ENCODE data around the gene RGS4.

Gene RGS4

DNA sequence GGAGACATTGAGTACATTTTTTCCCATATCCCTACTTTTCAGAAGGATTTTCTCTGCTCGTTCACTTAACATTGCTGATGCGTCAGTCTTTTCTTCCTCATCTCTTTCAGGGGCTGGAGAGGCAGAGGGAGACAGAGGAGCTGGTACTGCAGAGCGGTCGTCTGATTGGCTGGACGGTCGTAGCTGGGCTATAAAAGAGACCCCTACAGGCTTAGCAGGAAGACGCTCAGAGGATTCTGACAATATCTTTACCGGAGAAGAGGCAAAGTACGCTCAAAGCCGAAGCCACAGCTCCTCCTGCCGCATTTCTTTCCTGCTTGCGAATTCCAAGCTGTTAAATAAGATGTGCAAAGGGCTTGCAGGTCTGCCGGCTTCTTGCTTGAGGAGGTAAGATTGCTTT, at the start of gene RGS4:
TSS of gene RGS4 (plus strand) at position 220 of the 400 bp plus-strand sequence. CDS start at position 344, 124 bp downstream.
- DNase-seq (ENCODE audit: low spot score in 2 of 2) (no peak), ATAC-seq (no peak)
- Mint-ChIP-seq H3K27ac (no peak within 1 kb of the TSS), H3K4me3 (no peak within 1 kb of the TSS), H3K4me1 (no peaks in the 10 kb centered on the region), H3K9me3 (no peaks in the 10 kb centered on the region), H3K36me3 (no peaks in the 10 kb centered on the region)

DNA sequence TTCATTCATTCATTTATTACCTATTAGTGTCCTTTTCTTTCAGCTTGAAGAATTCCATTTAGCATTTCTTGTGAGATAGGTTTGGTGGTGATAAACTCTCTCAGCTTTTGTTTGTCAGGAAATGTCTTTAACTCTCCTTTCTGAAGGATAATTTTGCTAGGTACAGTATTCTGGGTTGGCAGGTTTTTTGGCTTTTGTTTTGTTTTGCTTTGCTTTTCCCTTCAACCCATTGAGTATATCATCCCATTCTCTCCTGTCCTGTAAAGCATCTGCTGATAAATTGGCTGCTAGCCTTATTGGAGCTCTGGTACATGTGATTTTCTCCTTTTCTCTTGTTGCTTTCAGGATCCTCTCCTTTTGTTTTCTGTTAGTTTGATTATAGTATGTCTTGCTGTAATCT, 47.0 kb upstream of the RGS4 start:
- ATAC-seq (no peak), DNase-seq (ENCODE audit: low spot score in 2 of 2) (no peak)
- no peak overlapping the region for H3K27ac Mint-ChIP-seq
- no peaks in the 10 kb centered on the region for H3K36me3 Mint-ChIP-seq
- no peaks in the 10 kb centered on the region for H3K4me1 Mint-ChIP-seq
- peaks cover 17% of the 10 kb centered on the region for H3K9me3 Mint-ChIP-seq
- no peak overlapping the region for H3K4me3 Mint-ChIP-seq

DNA sequence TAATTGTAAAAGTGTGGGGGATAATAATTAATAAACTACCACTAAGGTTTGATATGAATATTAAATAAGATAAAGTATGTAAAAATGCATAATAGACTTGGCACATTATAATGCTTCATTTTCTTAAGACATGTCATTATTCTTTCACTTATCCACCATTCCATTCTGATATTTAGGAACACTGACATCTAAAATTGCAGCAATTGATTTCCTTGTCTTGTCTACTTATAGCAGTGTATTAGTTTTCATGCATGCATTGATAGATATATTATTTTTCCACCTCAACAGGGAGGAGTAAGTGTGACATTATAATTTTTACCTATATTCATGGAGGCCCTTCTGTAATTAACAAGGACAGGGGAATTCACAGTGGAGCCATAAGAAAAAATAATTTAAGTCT, 41.6 kb upstream of the RGS4 start:
- no peaks in the 10 kb centered on the region for H3K36me3 Mint-ChIP-seq
- H3K4me1 Mint-ChIP-seq = no peaks in the 10 kb centered on the region
- no peak overlapping the region for H3K4me3 Mint-ChIP-seq
- no peak overlapping the region for H3K27ac Mint-ChIP-seq
- DNase-seq (ENCODE audit: low spot score in 2 of 2) (no peak), ATAC-seq (no peak)
- H3K9me3 Mint-ChIP-seq = peaks cover 4% of the 10 kb centered on the region

DNA sequence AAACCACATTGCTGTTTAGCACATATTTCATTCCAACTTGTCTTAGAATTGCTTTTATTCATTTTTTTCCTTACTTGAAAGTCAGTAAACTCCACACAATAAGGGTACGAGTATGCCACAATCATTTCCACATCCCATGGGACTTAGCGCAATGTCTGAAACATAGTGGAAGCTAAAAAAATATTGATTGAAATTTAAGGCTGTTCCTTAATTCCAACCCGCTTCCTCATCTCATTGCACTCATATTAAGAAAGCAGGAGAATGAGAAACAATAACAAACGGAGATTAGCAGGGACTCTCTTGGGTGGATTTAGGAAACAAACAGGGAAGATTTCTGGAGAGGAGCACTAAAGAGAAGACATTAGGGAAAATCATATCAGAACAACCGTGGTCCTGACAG, 39.3 kb upstream of the RGS4 start:
- no peak for DNase-seq (ENCODE audit: low spot score in 2 of 2)
- Mint-ChIP-seq H3K9me3 (no peaks in the 10 kb centered on the region), H3K4me3 (no peak overlapping the region), H3K4me1 (no peaks in the 10 kb centered on the region), H3K36me3 (no peaks in the 10 kb centered on the region), H3K27ac (no peak overlapping the region)
- ATAC-seq = no peak

DNA sequence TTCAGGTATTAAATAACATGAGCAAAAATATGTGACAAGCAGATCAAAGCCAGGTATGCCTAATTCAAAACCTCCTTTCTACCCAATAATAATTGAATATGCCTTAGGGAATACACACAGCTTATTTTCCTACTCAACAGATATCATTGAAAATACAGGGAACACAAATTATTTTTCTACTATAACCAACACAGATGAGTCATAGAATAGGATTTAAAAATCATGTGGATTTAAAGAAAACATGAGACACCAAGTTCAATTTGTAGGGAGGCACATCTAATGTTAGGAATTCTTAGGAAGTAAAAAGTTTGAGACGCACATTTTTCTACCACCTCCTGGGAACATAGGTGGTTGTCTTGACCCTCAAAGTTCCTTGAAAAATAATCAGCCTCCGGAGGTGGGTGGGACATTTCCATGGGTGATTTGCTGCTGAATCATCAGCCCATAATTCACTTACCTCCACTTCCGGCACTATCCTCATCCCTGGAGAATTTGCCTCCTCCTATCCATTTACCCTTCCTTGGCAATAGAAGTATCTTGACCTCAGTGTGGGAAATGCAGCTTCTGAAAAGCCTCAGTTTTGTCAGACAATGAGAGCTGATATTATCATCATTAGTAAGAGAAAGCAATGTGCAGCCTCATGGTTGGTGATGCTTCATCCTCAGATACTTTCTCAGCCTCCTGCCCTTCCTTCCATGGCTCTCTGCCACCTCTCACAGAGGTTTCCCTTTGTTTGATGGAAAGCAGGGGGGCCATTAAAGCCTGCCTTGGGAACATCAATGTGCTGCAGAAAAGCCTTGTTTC, 33.5 kb upstream of the RGS4 start:
- no peak for DNase-seq (ENCODE audit: low spot score in 2 of 2)
- H3K4me3 Mint-ChIP-seq = no peak overlapping the region
- H3K9me3 Mint-ChIP-seq = no peaks in the 10 kb centered on the region
- H3K36me3 Mint-ChIP-seq = no peaks in the 10 kb centered on the region
- H3K27ac Mint-ChIP-seq = no peak overlapping the region
- no peaks in the 10 kb centered on the region for H3K4me1 Mint-ChIP-seq
- no peak for ATAC-seq

DNA sequence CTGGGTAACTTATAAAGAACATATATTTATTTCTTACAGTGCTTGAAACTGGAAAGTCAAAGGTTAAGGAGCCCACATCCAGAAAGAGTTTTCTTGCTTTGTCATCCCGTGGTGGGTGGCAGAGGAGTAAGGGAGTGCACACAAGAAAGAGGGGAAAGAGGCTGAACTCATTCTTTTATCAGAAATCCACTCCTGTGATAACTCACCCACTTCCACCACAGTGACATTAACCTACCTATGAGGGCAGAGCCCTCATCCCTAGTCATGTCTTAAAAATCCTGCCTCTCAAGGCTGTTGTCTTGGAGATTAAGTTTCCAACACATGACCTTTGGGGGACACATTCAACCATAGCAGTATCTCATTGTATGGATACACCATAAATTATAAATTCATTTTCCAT, 32.5 kb upstream of the RGS4 start:
- H3K9me3 Mint-ChIP-seq = no peaks in the 10 kb centered on the region
- H3K27ac Mint-ChIP-seq = no peak overlapping the region
- H3K4me1 Mint-ChIP-seq = no peaks in the 10 kb centered on the region
- H3K4me3 Mint-ChIP-seq = no peak overlapping the region
- no peaks in the 10 kb centered on the region for H3K36me3 Mint-ChIP-seq
- no peak for ATAC-seq
- no peak for DNase-seq (ENCODE audit: low spot score in 2 of 2)

DNA sequence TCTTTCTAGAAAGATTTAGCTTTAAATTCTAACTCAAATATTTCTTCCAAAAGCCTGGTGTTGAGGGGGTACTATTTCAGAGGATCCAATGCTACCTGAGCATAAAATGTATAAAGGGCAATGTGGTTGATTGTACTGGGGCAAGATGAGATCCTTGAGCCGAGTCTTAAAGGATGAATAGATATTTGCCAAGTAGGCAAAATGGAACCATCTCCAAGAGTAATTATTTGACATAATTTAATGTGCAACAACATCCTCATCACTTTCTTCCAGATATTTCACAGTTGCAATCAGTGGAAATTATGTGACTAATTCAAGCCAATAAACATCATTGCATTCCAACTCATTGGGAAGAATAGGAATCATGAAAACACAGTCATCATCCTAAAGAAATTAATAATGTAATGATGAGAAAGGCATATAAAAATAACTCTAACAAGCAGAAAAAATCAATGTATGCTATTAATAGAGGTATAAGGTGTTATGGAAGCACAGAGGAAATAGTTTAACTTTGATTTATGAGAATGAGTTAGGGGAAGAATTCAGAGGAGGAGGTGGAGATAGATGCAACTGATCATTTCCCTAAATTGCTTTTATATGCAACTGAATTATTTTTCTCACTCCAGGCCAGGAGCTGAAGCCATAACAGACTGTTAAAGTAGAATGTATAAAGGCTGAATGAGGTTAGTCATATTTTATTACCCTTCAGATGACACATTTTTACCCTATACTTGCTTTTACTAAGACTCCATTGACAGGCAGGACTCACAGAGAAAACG, 30.0 kb upstream of the RGS4 start:
- Mint-ChIP-seq H3K27ac (no peak overlapping the region), H3K9me3 (no peaks in the 10 kb centered on the region), H3K4me1 (no peaks in the 10 kb centered on the region), H3K4me3 (no peak overlapping the region), H3K36me3 (no peaks in the 10 kb centered on the region)
- ATAC-seq (no peak), DNase-seq (ENCODE audit: low spot score in 2 of 2) (no peak)

DNA sequence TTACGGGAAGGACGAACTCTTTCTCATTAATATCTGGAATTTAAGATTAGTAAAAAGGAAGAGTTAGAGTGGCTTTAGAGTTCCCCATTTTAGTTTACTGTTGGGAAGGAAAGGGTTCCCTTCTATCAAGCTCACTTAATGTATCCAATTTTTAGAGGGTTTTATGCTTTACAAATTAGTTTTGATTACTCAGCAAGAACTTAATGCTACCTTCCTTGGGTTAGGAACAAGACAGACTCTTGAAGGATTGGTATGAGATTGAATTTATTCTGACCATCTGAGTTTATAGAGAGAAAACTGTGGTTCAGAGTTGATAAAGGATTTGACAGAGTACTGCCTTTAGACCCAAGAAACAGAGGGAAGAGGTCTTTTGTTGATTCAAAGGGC, 29.5 kb upstream of the RGS4 start:
- Mint-ChIP-seq H3K9me3 (no peaks in the 10 kb centered on the region), H3K4me3 (no peak overlapping the region), H3K27ac (no peak overlapping the region), H3K4me1 (no peaks in the 10 kb centered on the region), H3K36me3 (no peaks in the 10 kb centered on the region)
- ATAC-seq = no peak
- DNase-seq (ENCODE audit: low spot score in 2 of 2) = no peak

DNA sequence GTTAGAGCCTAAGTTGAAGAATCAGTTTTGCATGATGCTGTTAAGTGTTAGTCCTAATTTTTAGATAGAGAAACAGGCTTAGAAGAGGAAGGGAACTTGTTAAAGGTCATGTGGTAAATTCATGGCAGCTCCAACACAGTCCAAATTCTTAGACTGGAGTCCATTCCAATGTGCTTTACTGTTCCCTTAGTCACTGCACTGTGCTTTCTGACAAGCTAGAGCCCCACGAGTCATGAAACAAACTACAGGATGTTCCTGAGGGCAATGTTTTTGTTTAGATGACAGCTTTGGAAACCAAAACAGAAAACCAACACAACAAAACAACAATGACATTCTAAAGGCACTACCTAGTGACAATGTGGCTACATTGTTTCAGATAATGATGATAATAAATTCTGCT, 23.1 kb upstream of the RGS4 start:
- ATAC-seq = no peak
- Mint-ChIP-seq H3K4me3 (no peak overlapping the region), H3K4me1 (no peaks in the 10 kb centered on the region), H3K27ac (no peak overlapping the region), H3K36me3 (no peaks in the 10 kb centered on the region), H3K9me3 (no peaks in the 10 kb centered on the region)
- DNase-seq (ENCODE audit: low spot score in 2 of 2) = no peak

DNA sequence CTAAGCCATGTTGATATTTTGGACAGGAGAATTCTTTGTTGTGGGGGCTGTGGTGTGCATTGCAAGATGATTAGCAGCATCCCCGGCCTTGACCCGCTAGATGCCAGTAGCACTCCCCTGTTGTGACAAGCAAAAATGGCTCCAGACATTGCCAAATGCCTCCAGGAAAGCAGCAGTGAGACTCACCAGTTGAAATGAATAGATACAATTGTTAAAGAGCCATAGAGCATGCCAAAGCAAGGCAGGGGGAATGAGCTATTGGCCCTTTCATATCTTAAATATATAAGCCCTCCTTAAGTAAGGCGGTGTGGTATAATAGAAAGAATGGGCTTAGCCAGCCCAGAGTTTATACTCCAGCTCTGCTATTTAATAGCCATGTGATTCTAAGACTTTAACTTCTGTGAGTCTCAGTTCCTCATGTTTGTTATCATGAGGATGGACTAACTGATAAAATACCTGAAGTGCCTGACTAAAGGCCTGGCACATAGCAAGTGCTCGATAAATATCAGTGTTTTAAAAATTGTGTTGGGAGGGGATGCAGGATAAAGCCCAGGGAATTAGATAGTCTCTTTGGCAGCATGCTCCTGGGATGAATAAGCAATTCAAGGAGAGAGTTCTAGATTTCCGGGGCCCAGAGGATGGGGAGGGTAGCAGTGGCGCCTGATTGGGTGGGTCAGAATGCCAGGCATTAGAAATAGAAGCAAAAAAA, 21.1 kb upstream of the RGS4 start:
- H3K36me3 Mint-ChIP-seq = no peaks in the 10 kb centered on the region
- H3K4me3 Mint-ChIP-seq = no peak overlapping the region
- no peaks in the 10 kb centered on the region for H3K4me1 Mint-ChIP-seq
- no peaks in the 10 kb centered on the region for H3K9me3 Mint-ChIP-seq
- no peak for ATAC-seq
- no peak for DNase-seq (ENCODE audit: low spot score in 2 of 2)
- H3K27ac Mint-ChIP-seq = no peak overlapping the region

DNA sequence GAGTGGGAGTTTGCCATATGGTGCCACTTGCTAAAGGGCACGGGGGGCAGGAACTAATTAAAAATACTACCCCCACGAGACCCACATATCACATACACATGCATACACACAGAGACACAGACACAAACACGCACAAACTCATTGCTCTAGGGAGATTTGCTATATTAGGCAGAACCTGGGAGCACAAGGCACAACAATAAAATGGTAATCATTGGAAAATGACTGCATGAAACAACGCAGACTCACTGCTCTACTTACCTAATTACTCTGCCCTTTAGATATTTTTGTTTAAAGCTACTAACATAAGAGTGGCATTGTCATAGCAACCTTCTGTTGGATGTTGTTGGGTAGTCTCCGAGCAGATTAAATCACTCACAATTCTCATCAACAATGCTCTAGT, 20.3 kb upstream of the RGS4 start:
- H3K9me3 Mint-ChIP-seq = no peaks in the 10 kb centered on the region
- ATAC-seq (no peak), DNase-seq (ENCODE audit: low spot score in 2 of 2) (no peak)
- H3K36me3 Mint-ChIP-seq = no peaks in the 10 kb centered on the region
- H3K4me3 Mint-ChIP-seq = no peak overlapping the region
- no peak overlapping the region for H3K27ac Mint-ChIP-seq
- no peaks in the 10 kb centered on the region for H3K4me1 Mint-ChIP-seq

DNA sequence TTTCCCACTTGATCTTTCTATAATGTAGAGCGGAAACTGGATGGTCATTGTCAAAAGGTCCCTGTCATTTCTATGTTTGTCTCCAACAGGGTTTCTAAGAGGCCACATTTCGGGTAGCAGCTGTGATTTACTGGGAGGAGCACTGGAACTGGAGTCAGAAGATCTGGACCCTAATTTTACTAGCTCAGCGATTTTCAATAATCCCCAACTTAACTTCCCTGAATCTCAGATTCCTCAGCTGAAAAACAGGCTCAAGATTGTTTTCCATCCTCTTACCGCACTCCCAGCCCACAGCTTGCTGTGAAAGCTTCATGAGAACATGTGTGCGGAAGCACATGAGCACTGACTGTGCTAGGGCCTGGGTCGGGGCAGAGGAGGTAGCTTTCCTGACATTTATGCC, 19.9 kb upstream of the RGS4 start:
- H3K9me3 Mint-ChIP-seq = no peaks in the 10 kb centered on the region
- no peaks in the 10 kb centered on the region for H3K4me1 Mint-ChIP-seq
- DNase-seq (ENCODE audit: low spot score in 2 of 2) (no peak), ATAC-seq (no peak)
- H3K4me3 Mint-ChIP-seq = no peak overlapping the region
- H3K27ac Mint-ChIP-seq = no peak overlapping the region
- H3K36me3 Mint-ChIP-seq = no peaks in the 10 kb centered on the region

DNA sequence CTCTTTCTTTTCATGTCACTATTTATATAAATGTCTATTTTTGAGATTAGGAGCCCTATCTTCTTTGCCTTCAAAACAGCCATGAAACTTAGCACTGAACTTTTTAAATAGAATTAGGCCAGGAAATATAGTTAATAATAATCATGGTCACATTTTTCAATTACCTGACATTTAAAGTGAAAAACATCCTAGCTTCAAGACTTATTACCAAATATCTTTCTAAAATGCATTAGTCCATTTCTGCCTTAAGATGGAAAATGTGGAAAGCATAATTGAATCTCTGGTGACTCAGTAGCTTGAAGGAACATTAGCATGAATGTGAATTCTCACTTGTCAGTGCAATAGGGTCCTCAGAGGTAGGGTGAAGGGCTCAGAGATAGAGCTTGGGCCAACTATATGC, 18.7 kb upstream of the RGS4 start:
- no peaks in the 10 kb centered on the region for H3K4me1 Mint-ChIP-seq
- DNase-seq (ENCODE audit: low spot score in 2 of 2) (no peak), ATAC-seq (no peak)
- H3K27ac Mint-ChIP-seq = no peak overlapping the region
- no peaks in the 10 kb centered on the region for H3K9me3 Mint-ChIP-seq
- H3K4me3 Mint-ChIP-seq = no peak overlapping the region
- no peaks in the 10 kb centered on the region for H3K36me3 Mint-ChIP-seq

DNA sequence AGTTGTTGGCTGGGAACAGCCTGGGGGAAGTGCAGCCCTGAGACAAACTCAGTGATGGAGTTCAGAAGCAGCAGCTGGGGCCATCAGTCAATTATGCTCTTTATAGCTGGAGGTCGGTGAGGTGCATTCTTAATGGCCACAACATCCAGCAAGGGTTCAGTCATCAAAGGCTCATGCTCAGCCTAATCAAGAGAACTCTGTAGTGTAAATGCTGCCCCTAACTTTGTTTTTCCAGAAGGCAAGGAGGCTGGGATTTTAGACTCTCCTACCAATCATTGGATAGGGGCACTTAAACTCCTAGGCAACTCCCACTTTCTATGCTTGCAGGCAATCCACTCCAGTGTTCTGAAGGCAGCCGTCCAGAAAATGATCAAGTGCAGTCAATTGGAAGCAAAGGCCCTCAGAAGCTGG, 15.0 kb upstream of the RGS4 start:
- DNase-seq (ENCODE audit: low spot score in 2 of 2) (no peak), ATAC-seq (no peak)
- Mint-ChIP-seq H3K36me3 (no peaks in the 10 kb centered on the region), H3K9me3 (no peaks in the 10 kb centered on the region), H3K27ac (no peak overlapping the region), H3K4me3 (no peak overlapping the region), H3K4me1 (no peaks in the 10 kb centered on the region)

DNA sequence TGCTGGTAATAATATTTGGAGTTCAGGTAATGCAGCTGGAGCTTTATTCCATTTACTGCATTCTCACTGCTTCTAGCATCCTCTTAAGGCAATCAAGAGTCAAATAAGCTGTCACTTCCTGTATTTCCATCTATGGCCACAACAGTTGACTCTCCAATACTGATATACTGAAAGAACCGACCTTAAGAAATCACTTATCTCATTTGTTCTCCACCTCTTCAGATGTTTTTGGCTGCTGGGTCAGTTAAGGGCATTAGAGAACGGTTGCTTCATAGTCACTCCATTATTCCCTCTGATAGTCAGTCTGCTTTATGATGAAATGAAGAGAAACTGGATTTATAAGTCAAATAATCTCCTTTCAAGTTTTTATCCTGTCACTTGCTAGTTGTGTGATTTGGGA, 14.2 kb upstream of the RGS4 start:
- no peak overlapping the region for H3K27ac Mint-ChIP-seq
- no peak overlapping the region for H3K4me3 Mint-ChIP-seq
- H3K36me3 Mint-ChIP-seq = no peaks in the 10 kb centered on the region
- H3K9me3 Mint-ChIP-seq = no peaks in the 10 kb centered on the region
- no peaks in the 10 kb centered on the region for H3K4me1 Mint-ChIP-seq
- ATAC-seq = no peak
- no peak for DNase-seq (ENCODE audit: low spot score in 2 of 2)

DNA sequence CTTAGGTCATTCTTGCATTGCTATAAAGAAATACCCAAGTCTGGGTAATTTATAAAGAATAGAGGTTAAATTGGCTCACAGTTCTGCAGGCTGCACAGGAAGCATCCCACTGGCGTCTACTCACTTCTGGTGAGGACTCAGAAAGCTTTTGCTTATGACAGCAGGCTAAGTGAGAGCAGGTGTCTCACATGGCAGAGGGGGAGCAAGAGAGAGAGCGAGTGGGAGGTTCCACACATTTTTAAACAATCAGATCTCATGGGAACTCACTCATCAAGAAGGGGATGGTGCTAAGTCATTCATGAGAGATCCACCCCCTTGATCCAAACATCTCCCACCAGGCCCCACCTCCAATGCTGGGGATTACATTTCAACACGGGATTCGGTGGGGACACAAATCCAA, 13.6 kb upstream of the RGS4 start:
- Mint-ChIP-seq H3K9me3 (no peaks in the 10 kb centered on the region), H3K27ac (no peak overlapping the region), H3K4me3 (no peak overlapping the region), H3K4me1 (no peaks in the 10 kb centered on the region), H3K36me3 (no peaks in the 10 kb centered on the region)
- DNase-seq (ENCODE audit: low spot score in 2 of 2) (no peak), ATAC-seq (no peak)

Measured in stimulated activated effector memory CD8-positive, alpha-beta T cell treated with anti-CD3 and anti-CD28 coated beads, Interleukin-12 subunit alpha, Interleukin-12 subunit beta, amount 100 ng/mL, for 72 hours (primary cell).